Retina (tissue), 1 donor: ENCODE data around the gene REG1A.

Experiments used
- DNase-seq: peaks from one replicate; pipeline ENCODE4 v3.0.0-alpha.2; 2016

Gene REG1A

GRCh38 chr2:79120194-79120713 lies at the start of gene REG1A:
Gene REG1A, plus strand, starts transcription at chr2:79120488. Its CDS starts 374 bp downstream, at chr2:79120862.
- DNase-seq: no peak

- no peak for DNase-seq
Measured at GRCh38 chr2:79071078-79071477, 49.2 kb upstream of the REG1A start.

GRCh38 chr2:79082987-79083386 lies 37.3 kb upstream of the REG1A start:
- no peak for DNase-seq

GRCh38 chr2:79083597-79084251 lies 36.6 kb upstream of the REG1A start:
- no peak for DNase-seq

- DNase-seq: no peak
Measured at GRCh38 chr2:79084495-79085135, 35.7 kb upstream of the REG1A start.

- DNase-seq: no peak
Measured at GRCh38 chr2:79085382-79085781, 34.9 kb upstream of the REG1A start.

GRCh38 chr2:79086255-79086654 lies 34.0 kb upstream of the REG1A start:
- DNase-seq: no peak

- DNase-seq: no peak
Measured at GRCh38 chr2:79087785-79088364, 32.4 kb upstream of the REG1A start, which contains the start of gene REG1B. Gene REG1B, minus strand, starts transcription at chr2:79087993. Its CDS starts 381 bp downstream, at chr2:79087612.

GRCh38 chr2:79090693-79091092 lies 29.6 kb upstream of the REG1A start:
- DNase-seq: no peak

- no peak for DNase-seq
Measured at GRCh38 chr2:79097843-79098242, 22.4 kb upstream of the REG1A start.

GRCh38 chr2:79099140-79099686 lies 21.1 kb upstream of the REG1A start:
- no peak for DNase-seq

GRCh38 chr2:79100285-79100684 lies 20.0 kb upstream of the REG1A start:
- DNase-seq: no peak

GRCh38 chr2:79101024-79101423 lies 19.3 kb upstream of the REG1A start:
- DNase-seq: no peak

- no peak for DNase-seq
Measured at GRCh38 chr2:79103214-79103613, 17.1 kb upstream of the REG1A start.

- DNase-seq: no peak
Measured at GRCh38 chr2:79105259-79105658, 15.0 kb upstream of the REG1A start.

GRCh38 chr2:79112269-79112668 lies 8.0 kb upstream of the REG1A start:
- DNase-seq: no peak

GRCh38 chr2:79114797-79115494 lies 5.3 kb upstream of the REG1A start:
- no peak for DNase-seq

GRCh38 chr2:79116997-79117928 lies 3.0 kb upstream of the REG1A start:
- no peak for DNase-seq

- DNase-seq: no peak
Measured at GRCh38 chr2:79122676-79123075, 2.4 kb downstream of the REG1A start.

GRCh38 chr2:79124907-79125720 lies 4.8 kb downstream of the REG1A start:
- DNase-seq: no peak

GRCh38 chr2:79125721-79125985 lies 5.4 kb downstream of the REG1A start:
- no peak for DNase-seq
